Amygdala (tissue), 56 donors: ENCODE measurements around the gene MGST2.

Experiments used
- DNase-seq, 56 donors: peaks; one replicate each; lab custom pipeline; 2025; lab: John Stamatoyannopoulos, UW

The MGST2 gene

GRCh38 chr4:139643042-139643895 is 22.4 kb upstream of the MGST2 start:
- DNase-seq = no peak

DNA sequence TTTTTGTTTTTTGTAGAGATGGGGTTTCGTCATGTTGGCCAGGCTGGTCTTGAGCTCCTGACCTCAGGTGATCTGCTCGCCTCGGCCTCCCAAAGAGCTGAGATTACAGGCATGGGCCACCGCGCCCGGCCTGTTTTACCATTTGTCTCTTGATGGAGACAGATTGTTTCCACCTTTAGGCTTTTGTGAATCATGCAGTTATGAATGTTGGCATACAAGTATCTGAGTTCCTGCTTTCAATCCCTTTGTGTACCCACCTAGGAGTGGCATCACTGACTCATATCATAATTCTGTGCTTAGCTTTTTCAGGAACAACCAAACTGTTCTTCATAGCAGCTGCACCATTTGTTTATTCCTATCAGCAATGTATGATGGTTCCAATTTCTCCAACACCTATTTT is 20.2 kb upstream of the MGST2 start:
- DNase-seq = no peak

DNA sequence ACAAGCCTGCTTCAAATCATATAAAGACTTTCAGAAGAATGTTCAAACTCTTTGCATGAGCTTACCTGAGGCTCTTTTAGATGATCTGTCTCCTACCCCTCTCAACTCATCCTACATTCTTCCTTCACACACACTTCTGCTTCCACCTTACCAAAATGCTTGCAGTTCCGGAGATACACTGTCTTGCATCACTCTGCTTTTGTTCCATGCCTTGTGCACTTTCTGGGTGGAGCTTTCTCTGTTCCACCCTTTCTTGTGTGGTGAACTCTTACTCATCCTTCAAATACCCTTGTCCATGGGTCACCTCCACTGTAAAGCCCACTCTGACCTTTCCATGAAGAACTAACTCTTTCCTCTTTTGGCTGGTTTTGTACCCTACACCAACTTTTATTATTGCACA is 18.4 kb upstream of the MGST2 start:
- no peak for DNase-seq

- no peak for DNase-seq
Measured at GRCh38 chr4:139647952-139648351, 17.7 kb upstream of the MGST2 start.

DNA sequence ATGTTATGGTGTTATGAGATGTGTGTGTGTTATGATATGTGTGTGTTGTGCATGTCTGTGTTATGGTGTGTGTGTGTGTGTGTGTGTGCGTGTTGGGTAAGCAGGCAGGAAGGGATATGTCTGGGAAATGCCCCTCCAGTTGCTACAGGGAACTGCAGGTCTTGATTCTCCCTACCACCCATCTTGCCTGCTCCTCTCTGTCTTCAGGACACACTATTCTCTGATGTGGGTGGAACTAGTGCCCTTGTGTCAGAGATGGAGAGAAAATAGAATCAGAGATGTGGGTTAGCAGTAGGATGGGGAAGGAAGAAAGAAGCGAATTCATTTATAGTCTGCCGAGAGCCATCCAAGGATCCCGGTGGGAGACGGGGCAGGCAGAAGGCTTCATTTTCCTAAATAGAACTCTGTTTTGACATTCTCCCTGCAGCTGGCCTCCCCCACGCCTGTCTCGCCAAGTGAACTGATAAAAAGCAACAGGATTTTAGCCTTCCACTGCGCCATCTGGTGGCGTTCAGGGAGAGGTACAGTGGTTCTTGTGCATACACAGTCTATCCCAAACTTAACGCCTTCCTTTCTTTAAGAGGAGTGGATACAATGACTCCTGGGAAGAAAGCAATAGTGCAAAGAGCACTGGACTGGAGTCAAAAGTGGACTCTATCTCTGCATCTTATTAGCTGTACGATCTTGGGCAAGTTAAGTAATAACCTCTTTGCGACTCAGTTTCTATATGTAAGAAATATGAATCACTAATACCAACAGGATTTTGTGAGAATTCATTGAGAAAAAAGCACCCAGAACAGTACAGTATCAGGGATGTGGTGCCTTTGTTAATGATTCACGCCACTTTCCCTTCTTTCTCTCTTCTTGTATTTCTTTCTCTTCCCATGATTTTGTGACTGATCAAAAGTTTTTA is 14.1 kb upstream of the MGST2 start:
- peak in 54 of 56 donors; percentile 13 to 90 (median 62) for DNase-seq

DNA sequence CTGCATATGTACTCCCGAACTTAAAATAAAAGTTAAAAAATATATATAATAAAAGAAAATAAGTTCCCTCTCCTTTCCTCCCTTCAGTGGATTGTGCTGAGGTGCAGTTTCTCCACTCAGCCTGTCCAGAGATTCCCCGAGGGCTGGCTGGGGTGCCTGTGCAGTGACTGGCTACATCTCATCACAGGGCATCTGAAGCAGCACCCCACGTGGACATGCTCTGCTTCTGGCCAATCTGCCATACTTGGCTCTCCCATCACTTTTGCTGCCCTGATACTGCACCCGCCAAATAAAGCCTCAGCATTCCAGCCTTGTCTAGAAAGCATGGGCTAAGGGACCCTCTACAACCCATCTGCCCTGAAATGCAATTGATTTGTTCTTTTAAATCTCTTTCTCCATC is 11.1 kb upstream of the MGST2 start:
- no peak for DNase-seq

- DNase-seq = peak in 4 of 56 donors; percentile 2 to 16 (median 10)
Measured at GRCh38 chr4:139655116-139655515, 10.5 kb upstream of the MGST2 start.

DNA sequence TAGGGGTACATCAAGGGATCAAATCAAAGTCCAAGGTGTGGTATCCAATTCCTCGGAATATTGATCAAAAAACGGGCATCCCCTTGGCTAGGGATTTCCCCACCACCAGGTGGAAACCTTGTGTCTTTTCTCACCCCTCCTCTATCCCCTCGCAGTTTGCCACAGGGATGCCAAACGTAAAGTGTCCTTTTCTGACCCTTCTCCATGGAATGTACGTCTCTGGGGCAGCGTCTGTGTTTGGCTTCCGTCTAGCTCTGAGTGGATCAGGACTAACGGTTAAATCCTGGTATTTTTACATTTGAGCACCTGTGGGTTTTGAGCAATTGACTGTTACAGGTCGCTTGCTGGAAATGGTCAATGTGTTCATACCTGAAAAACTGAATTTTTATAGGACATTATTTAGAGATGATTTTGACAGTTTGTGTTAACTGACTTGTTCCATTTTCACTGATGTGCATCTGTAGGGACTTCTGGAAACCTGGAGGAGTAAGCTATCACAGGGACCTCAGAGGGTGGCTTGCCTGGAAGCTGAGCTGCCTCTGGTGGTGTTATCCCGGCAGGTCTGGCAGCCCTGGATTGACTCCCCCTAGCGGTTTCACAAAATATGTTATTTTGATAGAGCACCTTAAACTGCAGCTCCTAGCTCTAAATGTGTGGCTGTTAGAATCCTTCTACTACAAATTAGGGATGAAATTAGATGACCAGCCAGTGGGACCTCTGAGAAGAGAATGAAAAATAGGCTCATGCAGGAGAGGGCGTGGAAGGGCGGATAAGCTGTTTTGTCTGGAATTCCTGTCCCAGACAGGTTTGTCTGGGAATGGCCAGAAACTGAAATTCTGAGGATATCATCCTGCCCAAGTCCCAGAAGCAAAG is 8.8 kb upstream of the MGST2 start:
- DNase-seq = peak in 25 of 56 donors; percentile 5 to 73 (median 19)

GRCh38 chr4:139658185-139658584 is 7.4 kb upstream of the MGST2 start:
- DNase-seq = no peak

DNA sequence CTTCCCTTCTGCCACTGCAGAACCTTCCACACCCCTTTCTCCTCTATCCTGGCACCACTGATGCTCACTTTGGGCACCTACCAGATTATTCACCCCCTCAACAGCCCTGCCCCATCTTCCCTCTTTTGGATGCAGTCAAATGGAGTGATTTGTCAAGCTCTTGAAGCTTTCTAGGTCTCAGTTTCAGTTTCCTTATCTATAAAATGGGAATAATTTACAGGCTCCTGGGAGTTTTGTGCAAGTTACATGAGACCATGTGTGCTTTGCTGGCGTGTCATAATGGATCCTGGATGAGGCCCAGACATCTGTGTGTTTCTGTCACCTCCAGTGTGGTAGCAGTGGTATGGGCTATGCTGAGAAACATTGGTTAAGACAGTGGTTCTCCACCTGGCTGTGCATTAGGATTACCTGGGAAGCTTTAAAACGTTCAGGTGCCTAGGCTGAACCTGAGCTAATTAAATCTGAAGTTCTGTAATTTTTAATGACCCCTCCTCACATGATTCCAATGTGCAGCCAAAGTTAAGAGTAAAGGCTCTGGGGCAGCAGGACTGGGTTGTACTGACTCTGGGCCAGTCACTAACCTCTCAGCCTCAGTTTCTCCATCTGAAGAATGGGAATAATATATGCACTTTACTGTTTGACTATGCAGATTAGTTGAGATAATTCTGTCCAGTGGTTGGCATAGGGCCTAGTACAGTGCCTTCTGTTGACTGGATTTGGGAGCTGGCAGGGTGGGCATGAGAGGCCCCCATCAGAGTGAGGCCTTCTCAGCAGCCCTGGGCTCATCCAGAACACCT is 6.8 kb upstream of the MGST2 start:
- no peak for DNase-seq

GRCh38 chr4:139659735-139660424 is 5.7 kb upstream of the MGST2 start:
- DNase-seq = no peak

- DNase-seq = no peak
Measured at GRCh38 chr4:139660568-139661043, 5.0 kb upstream of the MGST2 start.

GRCh38 chr4:139663561-139664138 is 2.0 kb upstream of the MGST2 start:
- DNase-seq = no peak

- no peak for DNase-seq
Measured at GRCh38 chr4:139664442-139664841, 1.2 kb upstream of the MGST2 start.

DNA sequence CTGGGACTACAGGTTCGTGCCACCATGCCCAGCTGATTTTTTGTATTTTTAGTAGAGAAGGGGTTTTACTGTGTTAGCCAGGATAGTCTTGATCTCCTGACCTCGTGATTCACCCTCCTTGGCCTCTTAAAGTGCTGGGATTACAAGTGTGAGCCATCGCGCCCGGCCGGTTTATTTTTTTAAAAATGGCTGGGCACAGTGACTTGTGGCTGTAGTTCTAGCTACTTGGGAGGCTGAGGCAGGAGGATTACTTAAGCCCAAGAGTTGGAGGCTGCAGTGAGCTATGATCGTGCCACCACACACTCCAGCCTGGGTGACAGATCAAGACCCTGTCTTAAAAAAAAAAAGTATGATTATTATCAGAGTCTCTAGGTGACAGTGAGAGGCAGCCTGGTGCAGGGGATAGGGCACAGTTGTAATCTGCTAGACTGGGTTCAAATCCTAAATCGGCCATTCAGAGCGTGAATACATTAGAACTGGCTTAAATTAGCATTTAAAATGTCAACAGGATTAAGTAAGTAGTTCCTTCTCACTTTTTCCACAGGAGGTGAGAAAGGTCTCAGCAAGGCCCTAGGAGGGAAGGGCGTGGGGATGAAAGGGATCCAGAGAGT is 435 bp upstream of the MGST2 start:
- no peak for DNase-seq

DNA sequence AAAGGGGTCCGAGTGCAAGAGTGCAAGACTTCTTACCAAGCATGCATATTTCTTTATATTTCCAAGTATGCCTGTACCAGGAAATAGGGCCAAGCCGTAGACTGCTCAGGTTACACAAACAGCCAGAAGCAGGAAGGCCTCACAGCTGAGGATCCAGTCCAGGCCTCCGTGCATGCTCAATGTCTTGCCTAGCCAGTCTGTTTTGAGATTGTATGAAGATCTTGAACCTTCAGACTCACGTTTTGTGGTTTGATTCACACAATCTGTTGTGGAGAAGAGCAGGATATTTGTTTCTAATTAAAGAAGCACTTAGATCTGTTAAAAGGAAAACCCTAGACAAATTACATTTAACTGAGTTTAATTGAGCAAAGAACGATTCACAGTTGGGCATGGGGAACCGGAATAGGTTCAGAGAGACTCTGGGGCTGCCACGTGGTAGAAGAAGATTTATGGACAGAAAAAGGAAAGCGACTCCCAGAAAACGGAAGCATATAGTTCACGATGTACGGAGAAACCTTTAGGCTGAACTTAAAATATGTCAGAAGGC is 1.2 kb downstream of the MGST2 start:
- DNase-seq = peak in 3 of 56 donors; percentile 3 to 21 (median 20)

DNA sequence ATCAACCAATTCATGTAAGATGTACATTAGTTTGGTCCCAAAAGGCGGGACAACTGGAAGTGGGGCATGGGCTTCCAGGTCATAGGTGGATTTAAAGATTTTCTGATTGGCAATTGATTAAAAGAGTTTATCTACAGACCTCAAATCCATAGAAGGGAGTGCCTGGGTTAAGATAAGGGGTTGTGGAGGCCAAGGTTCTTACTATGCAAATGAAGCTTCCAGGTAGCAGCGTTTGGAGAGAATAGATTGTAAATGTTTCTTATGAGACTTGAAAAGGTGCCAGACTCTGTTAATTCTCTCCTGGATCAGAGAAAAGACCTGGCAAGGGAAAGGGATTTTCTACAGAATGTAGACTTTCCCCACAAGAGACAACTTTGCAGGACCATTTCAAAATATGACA is 2.4 kb downstream of the MGST2 start:
- DNase-seq = no peak
